Activated CD8-positive, alpha-beta T cell treated with anti-CD3 and anti-CD28 coated beads for 36 hours (primary cell): Measurements from ENCODE around the gene ZBED2. TPM values are rescaled to one million over a fixed set of nuclear protein-coding genes. Genes with fewer than 3 reads are reported as not detected.

Source experiments
- ATAC-seq: fragments of 200-7000 bp; cut with Tn5 transposase; one replicate; pipeline ENCODE4 v1.10.0; 2021; ENCODE audit warnings: mild to moderate bottlenecking, moderate library complexity
- CTCF ChIA-PET: fragments of 350-600 bp; sonication (Branson Sonifier 250); formaldehyde crosslinking; loops from one replicate; lab custom pipeline; 2021; ENCODE audit warnings: antibody characterized with exemption; lab: Charles Lee
- POLR2A ChIA-PET: fragments of 350-600 bp; sonication (Branson Sonifier 250); formaldehyde crosslinking; loops from one replicate; lab custom pipeline; 2021; ENCODE audit warnings: antibody characterized with exemption; lab: Charles Lee
- DNase-seq: peaks from one replicate; pipeline ENCODE4 v3.0.0-alpha.2; 2020
- H3K27ac Mint-ChIP-seq: one replicate; pipeline ENCODE4 v1.8.0; 2021; ENCODE audit warnings: mild to moderate bottlenecking, mixed read lengths
- H3K27me3 Mint-ChIP-seq: one replicate; pipeline ENCODE4 v1.8.0; 2021; ENCODE audit warnings: mixed read lengths
- H3K36me3 Mint-ChIP-seq: one replicate; pipeline ENCODE4 v1.8.0; 2021; ENCODE audit warnings: low read depth, mixed read lengths
- H3K4me1 Mint-ChIP-seq: one replicate; pipeline ENCODE4 v1.8.0; 2021; ENCODE audit warnings: low read depth, mixed read lengths
- H3K4me3 Mint-ChIP-seq: one replicate; pipeline ENCODE4 v1.8.0; 2021; ENCODE audit warnings: mild to moderate bottlenecking, moderate library complexity, mixed read lengths
- H3K9me3 Mint-ChIP-seq: one replicate; pipeline ENCODE4 v1.8.0; 2021; ENCODE audit warnings: mixed read lengths
- intact Hi-C: fragments of 100-400 bp; cut with micrococcal nuclease; formaldehyde crosslinking; loops from one replicate; pipeline ENCODE4 v1.10.0; 2022
- total RNA-seq, 2 experiments: library from RNA; stranded (reverse); gene quantifications; one replicate each; pipeline ENCODE4 v1.2.3, GENCODE V29; 2021
- TF ChIP-seq, protein P1 (sequence below): fragments of 200-600 bp; IDR thresholded peaks from one replicate; pipeline ENCODE4 v1.8.0; 2022; ENCODE audit warnings: antibody characterized with exemption, mild to moderate bottlenecking

ZBED2 gene
- total RNA-seq, 2 experiments from 2014 or later = 226 to 235 TPM

DNA sequence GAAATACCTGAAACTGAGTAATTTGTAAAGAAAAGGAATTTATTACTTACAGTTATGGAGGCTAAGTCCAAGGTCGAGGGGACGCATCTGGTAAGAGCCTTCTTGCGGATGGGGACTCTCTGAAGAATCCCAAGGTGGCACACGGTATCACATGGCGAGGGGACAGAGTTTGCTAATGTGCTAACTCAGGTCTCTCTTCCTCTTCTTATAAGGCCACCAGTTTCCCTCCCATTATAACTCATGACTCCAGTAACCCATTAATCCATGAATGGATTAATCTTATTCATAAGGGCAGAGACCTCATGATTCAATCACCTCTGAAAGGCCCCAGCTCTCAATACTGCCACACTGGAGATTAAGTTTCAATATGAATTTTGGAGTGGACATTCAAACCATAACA is 15.7 kb downstream of the ZBED2 start:
- ATAC-seq (no peak), DNase-seq (no peak)
- H3K4me1 Mint-ChIP-seq = peaks cover 84% of the 10 kb centered on the region
- intact Hi-C loops = loop anchor here (2.0 to 5.0 kb wide), 2 partner anchors 38 to 89 kb away; no protein-coding TSS in a partner anchor
- peaks cover 8% of the 10 kb centered on the region for H3K9me3 Mint-ChIP-seq
- peak overlapping the region; percentile 10 for H3K27ac Mint-ChIP-seq
- TF ChIP-seq, protein P1, sequence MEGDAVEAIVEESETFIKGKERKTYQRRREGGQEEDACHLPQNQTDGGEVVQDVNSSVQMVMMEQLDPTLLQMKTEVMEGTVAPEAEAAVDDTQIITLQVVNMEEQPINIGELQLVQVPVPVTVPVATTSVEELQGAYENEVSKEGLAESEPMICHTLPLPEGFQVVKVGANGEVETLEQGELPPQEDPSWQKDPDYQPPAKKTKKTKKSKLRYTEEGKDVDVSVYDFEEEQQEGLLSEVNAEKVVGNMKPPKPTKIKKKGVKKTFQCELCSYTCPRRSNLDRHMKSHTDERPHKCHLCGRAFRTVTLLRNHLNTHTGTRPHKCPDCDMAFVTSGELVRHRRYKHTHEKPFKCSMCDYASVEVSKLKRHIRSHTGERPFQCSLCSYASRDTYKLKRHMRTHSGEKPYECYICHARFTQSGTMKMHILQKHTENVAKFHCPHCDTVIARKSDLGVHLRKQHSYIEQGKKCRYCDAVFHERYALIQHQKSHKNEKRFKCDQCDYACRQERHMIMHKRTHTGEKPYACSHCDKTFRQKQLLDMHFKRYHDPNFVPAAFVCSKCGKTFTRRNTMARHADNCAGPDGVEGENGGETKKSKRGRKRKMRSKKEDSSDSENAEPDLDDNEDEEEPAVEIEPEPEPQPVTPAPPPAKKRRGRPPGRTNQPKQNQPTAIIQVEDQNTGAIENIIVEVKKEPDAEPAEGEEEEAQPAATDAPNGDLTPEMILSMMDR = no peak
- ChIA-PET POLR2A (interaction anchor here (1.0 to 1.2 kb wide), 4 partner anchors 8 to 30 kb away, joined by 3 read pairs; no protein-coding TSS in a partner anchor), CTCF (interaction anchor here (1.1 to 3.9 kb wide), 7 partner anchors 11 to 137 kb away, joined by 3 to 36 read pairs (median 10); partner anchors contain the start of gene ZBED2)
- H3K4me3 Mint-ChIP-seq = no peak overlapping the region
- H3K36me3 Mint-ChIP-seq = peaks cover 81% of the 10 kb centered on the region
- no peaks in the 10 kb centered on the region for H3K27me3 Mint-ChIP-seq

DNA sequence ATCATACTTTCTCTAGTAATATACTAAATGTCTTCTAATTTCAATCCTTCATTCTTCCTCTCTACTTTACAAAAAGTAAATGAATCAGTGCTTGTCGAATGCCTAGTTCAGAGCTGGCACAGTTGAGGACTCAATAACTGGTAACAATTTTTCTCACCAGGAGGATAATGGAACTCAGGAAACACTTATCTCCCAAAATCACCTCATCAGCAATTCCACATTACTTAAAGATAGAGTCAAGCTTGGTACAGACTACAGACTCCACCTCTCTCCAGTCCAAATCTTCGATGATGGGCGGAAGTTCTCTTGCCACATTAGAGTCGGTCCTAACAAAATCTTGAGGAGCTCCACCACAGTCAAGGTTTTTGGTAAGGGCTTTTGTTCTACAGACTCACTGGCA is 16.3 kb downstream of the ZBED2 start:
- TF ChIP-seq, protein P1 = no peak
- Mint-ChIP-seq H3K4me3 (no peak overlapping the region), H3K36me3 (peaks cover 77% of the 10 kb centered on the region), H3K9me3 (peaks cover 5% of the 10 kb centered on the region), H3K4me1 (peaks cover 80% of the 10 kb centered on the region), H3K27ac (peak overlapping the region; percentile 73), H3K27me3 (no peaks in the 10 kb centered on the region)
- ChIA-PET POLR2A (interaction anchor here (1.0 to 2.3 kb wide), 6 partner anchors 8 to 37 kb away, joined by 3 to 14 read pairs (median 4); partner anchors contain the start of gene ZBED2), CTCF (interaction anchor here (1.0 to 3.9 kb wide), 12 partner anchors 10 to 138 kb away, joined by 3 to 63 read pairs (median 8); partner anchors contain the start of gene ZBED2)
- ATAC-seq (no peak), DNase-seq (no peak)
- intact Hi-C loops = loop anchor here (2.0 to 5.0 kb wide), 2 partner anchors 38 to 90 kb away; no protein-coding TSS in a partner anchor

DNA sequence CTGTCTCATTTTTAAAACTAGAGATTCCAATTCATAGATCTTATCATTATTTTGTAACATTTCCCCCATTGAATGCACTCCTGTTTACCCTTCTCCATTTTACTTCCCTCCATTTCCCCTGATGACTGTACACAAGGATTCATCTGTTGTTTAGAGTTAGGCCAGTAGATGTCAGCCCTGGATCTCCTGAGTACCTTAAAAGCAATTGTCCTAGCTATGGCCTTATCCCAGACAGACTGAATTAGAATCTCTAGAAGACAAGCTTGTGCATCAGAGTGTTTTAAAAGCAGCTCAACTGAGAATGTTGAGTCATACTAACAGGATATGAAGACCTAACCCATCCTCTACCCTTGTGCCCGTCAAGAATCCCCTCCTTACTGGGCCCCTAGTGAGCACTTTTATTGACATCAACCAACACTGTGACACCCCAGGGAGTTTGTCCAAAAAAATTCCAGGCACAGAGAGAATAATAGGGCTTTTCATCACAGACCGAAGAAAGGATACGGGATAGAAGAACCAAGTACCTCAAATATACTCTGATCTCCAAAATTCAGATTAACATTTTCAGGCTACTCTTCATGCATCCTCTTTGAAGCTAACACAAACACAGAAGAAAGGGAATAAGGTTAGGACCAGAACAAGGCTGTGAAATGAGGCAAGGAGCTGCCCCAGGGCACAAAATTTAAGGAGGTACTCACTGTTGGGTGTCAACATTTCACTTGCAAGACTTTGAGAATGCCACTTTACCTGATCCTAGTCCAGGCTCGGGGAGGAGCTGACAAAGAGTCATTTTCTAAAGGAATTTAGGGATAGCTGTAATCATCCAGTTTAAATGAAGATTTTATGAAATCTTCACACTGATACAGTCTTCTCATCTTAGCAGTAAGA is 17.1 kb downstream of the ZBED2 start:
- intact Hi-C loops = loop anchor here (2.0 to 5.0 kb wide), 2 partner anchors 39 to 91 kb away; no protein-coding TSS in a partner anchor
- Mint-ChIP-seq H3K27me3 (no peaks in the 10 kb centered on the region), H3K4me1 (peaks cover 80% of the 10 kb centered on the region), H3K36me3 (peaks cover 76% of the 10 kb centered on the region), H3K9me3 (peaks cover 4% of the 10 kb centered on the region), H3K4me3 (no peak overlapping the region), H3K27ac (peak overlapping the region; percentile 73)
- ATAC-seq (peak; percentile 88), DNase-seq (no peak)
- ChIA-PET POLR2A (interaction anchor here (0.6 to 2.3 kb wide), 9 partner anchors 9 to 89 kb away, joined by 3 to 14 read pairs (median 3); partner anchors contain the start of gene ZBED2), CTCF (interaction anchor here (0.7 to 3.9 kb wide), 26 partner anchors 8 to 139 kb away, joined by 3 to 63 read pairs (median 4); partner anchors contain the start of gene ZBED2)
- TF ChIP-seq, protein P1 = peak; percentile 64

DNA sequence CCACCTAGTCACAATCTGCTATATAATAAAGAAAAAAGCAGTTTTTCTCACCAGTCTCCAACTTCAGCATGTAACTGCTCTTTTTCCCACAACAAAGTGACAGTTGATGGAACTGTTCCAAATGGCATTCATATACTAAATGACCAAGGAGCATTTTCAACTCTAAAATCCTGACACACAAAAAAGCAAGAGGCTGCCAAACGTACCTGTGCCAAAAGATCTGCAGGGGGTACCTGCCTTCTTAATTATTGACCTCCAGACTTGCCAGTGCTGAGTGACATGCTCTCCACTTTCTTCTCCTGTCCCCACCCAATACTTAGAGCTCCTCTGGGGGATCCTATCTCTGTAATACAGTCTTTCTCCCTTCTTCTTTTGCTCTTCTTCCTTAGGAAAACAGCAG is 18.0 kb downstream of the ZBED2 start:
- ChIA-PET CTCF (interaction anchor here (1.0 to 3.9 kb wide), 15 partner anchors 12 to 140 kb away, joined by 3 to 63 read pairs (median 8); partner anchors contain the start of gene ZBED2), POLR2A (interaction anchor here (0.8 to 2.3 kb wide), 2 partner anchors 17 to 90 kb away, joined by 3 to 14 read pairs; partner anchors contain the start of gene ZBED2)
- intact Hi-C loops = loop anchor here (5.0 kb wide), 1 partner anchor 40 kb away; no protein-coding TSS in a partner anchor
- ATAC-seq = no peak
- Mint-ChIP-seq H3K9me3 (no peaks in the 10 kb centered on the region), H3K36me3 (peaks cover 72% of the 10 kb centered on the region), H3K4me3 (no peak overlapping the region), H3K27ac (peak overlapping the region; percentile 53), H3K4me1 (peaks cover 80% of the 10 kb centered on the region), H3K27me3 (no peaks in the 10 kb centered on the region)
- TF ChIP-seq, protein P1 = no peak
- DNase-seq = no peak
